Urothelium cell line (cell line): Measurements from ENCODE around the gene ENTPD2.

Experiments
- DNase-seq: peaks from one replicate; pipeline ENCODE4 v3.0.0; 2011; ENCODE audit warnings: low spot score, mixed read lengths
- FAIRE-seq: peaks from 2 replicates; lab custom pipeline; 2011; peaks lifted over from hg19 to GRCh38; lab: Jason Lieb, UNC

ENTPD2 gene

GRCh38 chr9:137080260-137081122 is 26.6 kb upstream of the ENTPD2 start:
- no peak for DNase-seq
- FAIRE-seq, result no peak

GRCh38 chr9:137079401-137079787 is 25.5 kb upstream of the ENTPD2 start:
- DNase-seq, result no peak
- FAIRE-seq, result no peak

DNA sequence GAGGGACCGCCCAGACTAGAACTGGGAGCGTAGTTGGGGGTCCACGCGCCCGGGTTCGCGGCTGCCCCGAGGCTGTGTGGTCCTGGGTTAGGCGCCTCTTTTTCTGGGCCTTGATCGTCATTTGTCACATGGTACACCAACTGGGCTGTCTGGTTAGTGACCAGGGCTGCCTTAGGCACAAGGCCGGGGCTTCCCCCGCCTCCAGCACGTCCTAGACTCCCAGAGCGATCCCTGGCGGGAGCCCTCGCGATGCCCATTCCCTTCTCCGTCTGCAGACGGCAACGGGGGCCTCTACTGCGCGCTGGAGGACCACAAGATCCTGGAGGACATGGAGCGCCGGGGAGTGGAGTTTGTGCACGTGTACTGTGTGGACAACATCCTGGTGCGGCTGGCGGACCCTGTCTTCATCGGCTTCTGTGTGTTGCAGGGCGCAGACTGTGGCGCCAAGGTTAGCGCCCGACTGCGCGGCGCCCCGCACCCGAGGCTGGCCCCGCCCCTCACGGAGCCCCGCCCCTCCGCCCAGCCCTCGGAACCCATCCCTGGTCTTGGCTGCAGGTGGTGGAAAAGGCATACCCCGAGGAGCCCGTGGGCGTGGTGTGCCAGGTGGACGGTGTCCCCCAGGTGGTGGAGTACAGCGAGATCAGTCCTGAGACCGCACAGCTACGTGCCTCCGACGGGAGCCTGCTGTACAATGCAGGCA is 25.0 kb upstream of the ENTPD2 start:
- DNase-seq (no peak), FAIRE-seq (no peak)

GRCh38 chr9:137077758-137078693 is 24.2 kb upstream of the ENTPD2 start:
- DNase-seq (no peak), FAIRE-seq (peak; percentile 23)

DNA sequence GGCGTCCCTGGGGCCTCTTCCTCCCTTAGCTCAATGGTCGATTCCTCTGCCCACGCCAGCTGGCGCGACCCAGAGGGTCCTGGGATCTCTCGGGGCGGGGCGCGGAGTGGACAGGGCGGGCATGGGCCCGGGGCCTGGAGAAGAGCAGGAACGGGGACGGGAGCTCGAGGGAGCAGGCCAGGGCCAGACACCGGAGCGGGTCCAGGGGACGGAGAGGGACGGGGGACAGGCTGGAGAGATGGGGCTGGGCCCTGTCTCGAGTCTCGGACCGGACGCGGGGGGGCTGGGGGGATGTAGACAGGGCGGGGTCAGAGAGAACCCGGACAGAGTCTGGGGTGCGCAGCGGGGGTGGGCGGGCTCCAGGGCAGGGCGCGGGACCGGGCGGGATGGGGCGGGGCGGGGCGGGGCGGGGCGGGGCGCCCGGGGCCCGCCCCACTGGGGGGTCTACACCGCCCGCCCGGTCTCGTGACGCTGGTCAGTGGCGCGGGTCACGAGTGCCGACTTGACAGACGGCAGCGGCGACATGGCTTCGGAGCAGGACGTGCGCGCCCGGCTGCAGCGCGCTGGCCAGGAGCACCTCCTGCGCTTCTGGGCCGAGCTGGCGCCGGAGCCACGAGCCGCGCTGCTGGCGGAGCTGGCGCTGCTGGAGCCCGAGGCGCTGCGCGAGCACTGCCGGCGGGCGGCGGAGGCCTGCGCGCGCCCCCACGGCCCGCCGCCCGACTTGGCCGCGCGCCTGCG is 23.3 kb upstream of the ENTPD2 start, which contains the start of gene UAP1L1:
UAP1L1 (plus strand) TSS at position 508 of the 738 bp plus-strand sequence; CDS start at position 524, 16 bp downstream.
- peak; percentile 89 for FAIRE-seq
- DNase-seq, result peak; percentile 62

DNA sequence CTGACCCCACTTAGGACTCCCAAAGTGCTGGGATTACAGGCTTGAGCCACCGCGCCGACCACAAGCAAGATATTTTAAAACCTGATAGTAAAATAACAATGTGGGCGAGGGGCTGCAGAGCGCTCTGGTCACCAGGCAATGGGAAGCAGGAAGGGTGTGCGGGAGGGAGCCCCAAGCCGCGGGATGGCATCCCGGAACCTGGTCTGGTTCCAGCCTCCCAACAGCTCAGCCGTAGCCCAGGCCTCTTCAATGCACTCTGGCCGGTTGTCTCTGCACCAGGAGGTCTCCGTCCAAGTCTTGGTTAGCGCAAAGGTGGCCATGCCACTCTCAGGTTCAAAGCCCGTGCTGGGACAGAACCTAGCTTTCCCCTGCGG is 22.8 kb upstream of the ENTPD2 start:
- FAIRE-seq (no peak), DNase-seq (no peak)

- DNase-seq (no peak), FAIRE-seq (no peak)
Observed at GRCh38 chr9:137075275-137075775, 21.5 kb upstream of the ENTPD2 start.

DNA sequence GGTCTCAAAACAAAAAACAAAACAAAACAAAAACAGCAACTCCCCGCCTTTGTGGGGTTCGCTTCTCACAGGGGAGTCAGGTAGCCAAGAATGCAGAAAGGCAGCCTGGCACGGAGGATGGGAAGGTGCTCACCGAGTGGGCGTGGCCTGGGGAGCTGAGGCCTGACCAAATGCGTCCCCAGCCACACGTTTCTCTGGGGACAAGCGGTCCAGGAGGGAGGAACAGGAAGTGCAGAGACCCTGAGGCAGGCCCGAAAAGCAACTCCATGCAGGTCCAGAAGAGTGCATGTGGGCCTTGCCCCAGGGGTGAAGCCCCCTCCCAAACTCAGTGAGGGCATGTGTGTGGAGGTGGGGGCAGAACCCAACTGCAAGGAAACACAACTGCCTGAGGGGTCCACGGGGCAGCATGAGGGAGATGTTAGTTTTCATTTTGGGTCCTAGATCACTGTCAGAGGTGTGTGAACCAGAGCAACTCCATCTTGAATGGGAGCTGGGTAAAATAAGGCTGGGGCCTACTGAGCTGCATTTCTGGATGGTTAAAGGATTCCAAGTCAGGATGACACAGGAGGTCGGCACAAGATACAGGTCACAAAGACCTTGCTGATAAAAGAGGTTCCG is 20.9 kb upstream of the ENTPD2 start:
- FAIRE-seq (no peak), DNase-seq (no peak)

DNA sequence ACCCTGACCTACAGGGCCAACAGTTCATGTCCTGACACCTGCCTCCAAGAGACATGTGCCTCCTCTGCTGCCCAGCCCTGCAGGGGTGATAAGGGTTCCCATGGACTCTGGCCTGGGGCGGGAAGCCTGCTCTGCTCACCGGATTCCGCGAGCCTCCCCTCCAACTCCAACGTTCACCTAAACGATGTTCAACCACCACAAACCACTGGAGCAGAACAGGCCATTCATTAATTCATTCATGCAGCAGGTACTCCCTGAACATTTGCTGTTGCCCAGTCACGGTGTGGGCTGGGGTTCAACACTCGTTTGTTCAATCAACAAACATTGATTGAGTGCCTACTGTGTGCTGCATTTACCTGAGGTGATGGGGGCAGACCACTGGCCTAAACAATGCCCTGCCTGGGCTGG is 20.1 kb upstream of the ENTPD2 start:
- DNase-seq, result no peak
- no peak for FAIRE-seq

- FAIRE-seq, result no peak
- no peak for DNase-seq
Observed at GRCh38 chr9:137071282-137071681, 17.4 kb upstream of the ENTPD2 start.

DNA sequence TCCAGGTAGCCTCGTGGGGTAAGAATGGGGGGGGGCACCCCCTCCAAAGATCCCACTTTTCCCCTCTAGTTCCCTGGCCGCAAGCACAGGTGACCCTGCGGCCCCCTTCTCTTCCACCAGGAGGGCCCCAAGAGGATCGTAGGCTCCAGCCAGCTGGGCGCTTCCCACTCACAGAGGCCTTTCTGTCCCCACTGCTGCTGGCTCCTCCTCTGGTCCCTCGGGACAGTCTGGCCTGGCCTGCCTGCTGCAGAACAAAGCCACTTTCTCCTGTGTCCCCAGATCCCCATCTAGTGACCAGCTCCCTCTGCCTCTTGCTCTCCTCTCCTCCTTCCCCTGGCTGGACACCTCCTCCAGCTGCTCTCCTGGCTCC is 17.0 kb upstream of the ENTPD2 start:
- FAIRE-seq (no peak), DNase-seq (no peak)

DNA sequence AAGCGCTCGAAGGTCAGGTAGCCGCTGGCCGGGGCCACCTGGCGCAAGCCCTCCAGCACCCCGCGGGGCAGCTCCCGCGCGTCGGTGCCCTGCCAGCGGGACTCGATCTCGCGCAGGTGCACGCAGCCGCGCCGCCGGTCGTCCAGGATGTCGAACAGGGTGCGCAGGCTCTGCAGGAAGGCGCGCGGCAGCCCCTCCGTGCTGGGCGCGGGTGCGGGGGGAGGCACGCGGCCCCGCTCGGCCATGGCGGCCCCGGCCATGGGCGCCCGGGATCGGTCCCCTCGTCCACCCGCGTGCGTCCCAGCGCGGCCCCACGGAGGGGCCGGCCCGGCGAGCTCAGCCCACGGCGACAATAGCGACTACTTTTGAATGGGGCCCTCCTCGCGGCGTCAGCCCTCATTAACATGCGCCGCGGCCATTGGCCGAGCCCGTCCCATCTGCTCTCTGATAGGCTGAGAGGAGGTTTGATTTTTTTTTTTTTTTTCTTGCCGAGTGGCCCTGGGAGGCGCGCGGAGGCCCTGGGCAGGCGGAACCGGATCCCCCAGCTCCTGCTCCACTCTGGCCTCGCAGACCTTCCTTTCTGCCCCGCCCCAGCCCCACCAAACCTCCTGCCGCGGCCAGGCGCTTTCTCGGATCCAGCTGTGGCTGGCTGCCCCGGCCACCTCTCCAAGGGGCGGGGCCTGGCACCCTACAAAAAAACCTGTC is 16.5 kb upstream of the ENTPD2 start, which contains the start of gene SAPCD2:
SAPCD2 (minus strand) TSS at position 357 of the 705 bp plus-strand sequence; CDS start at position 260, 97 bp downstream.
- DNase-seq (peak; percentile 93), FAIRE-seq (peak; percentile 46)

- DNase-seq, result no peak
- no peak for FAIRE-seq
Observed at GRCh38 chr9:137069508-137070091, 15.7 kb upstream of the ENTPD2 start.

DNA sequence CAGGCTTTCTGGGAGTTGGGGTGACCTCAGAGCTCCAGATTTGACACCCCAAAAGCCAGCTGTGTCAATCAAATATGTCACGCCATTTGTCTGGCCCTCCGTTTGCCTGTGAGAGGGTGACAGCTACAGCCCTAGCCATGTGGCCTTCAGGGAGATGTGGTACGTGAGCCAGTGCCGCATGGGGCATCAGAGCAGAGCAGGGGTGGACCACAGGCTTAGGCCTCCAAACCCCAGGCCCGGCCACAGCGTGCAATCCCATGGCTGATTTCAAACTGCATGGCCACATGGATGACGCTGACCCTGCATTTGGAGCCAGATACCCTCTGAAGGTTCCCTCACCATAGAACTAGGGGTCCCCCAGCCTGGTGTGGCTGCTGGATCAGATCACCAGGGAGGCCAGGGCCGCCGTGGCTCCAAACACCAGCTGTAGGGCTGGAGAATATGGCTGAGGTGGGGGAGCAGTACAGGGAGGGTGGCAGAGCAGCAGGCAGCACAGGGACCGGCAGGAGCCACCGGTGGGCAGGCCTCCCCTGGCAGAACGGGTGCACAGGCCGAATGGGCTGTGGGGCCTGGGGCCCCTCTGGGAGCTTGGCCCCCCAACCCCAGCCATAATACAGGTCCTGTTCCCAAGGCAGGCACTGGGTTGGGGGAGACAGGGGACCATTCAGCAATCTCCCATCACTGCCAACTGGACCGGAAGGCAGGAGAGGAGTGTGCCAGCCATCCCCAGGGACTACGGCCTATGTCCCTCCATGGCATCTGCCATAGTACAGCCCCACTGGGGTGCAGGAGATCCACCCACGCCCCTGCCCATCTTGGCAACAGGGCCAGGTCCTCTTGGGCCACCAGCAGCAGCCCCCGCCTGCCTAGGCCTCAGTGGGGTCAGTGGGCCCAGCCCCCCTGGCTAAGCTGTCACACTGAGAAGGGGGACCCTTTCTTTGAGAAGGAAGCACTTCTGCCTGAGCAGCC is 15.0 kb upstream of the ENTPD2 start:
- DNase-seq (no peak), FAIRE-seq (no peak)

DNA sequence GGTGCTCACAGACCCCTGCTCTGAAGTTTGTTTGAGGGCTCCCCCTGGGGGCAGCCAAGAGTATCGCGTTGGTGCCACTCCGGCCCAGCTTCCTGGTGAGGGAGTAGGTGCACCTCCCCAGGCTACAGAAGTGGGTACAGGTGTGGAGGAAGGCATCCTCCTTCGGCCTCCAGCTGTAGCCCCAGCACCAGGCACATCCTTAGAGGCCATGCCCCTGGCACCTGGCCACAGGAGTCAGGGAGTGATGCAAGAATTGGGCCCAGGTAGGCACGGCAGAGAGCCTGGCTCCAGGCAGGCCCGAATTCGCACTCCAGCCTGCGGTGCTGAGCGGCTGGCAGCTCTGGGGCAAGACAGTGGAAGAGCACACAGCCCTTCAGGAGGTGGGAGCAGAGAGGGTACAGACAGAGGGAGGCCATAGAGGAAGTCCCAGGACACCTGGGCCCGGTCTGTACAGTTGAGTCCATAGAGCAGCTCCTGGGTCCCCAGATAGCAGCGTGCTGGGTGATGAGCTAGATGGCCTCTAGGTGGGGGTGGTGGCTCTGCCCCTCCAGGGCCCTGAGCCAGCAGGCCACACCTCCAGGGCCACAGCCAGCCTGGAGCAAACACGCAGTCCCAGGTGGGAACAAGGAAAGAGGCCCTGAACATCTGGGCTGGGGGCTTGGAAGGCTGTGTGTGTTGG is 14.1 kb upstream of the ENTPD2 start:
- DNase-seq (peak; percentile 79), FAIRE-seq (no peak)

DNA sequence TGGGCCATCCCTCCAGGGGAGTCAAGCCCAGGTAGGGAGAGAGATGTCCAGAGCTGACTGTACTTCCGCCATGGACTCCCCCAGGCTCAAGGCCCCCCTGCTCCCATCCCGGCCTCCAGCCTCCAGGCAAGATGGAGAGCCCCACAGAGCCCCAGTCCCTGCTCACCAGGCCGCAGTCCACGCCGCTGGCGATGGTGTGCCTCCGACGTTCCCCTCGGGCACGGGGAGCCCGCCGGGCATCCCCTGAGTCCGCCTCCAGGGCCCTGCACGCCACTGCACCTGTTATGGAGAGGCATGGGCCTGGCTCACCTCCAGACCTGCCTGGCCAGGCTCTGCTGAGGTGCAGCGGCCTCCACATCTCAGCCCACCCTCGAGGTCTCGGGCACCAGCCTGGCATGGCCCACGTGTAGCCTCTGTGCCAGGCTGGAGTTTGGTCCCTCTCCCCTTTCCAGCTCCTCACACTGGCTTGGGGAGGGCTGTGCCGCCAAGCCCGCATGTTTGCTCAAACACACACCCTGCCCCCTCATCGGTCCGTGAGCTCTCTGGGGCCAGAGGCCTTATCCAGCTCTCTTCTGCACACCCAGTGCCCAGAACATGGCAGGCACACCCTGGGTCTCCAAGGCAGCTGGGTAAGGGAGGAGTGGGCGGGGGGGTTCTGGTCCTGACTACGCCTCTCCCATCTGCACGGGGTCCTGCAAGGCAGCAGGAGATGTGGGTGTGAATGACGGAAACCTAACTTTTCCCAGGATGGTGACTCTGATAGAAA is 12.4 kb upstream of the ENTPD2 start:
- no peak for FAIRE-seq
- no peak for DNase-seq
